GM23338 (cell line): ENCODE measurements around the gene FIBP.

Experiments
- EZH2 ChIP-seq: fragments of 200-600 bp; sonication (generic); IDR thresholded peaks from one replicate; pipeline ENCODE4 v1.8.0; 2017; ENCODE audit warnings: antibody characterized with exemption, mild to moderate bottlenecking, low read depth; ENCODE audit not compliant: unreplicated experiment
- JUNB ChIP-seq: IDR thresholded peaks from one replicate; pipeline ENCODE4 v1.6.1; 2016; ENCODE audit warnings: antibody characterized with exemption; ENCODE audit not compliant: unreplicated experiment
- TF ChIP-seq, protein P1 (sequence below), 2 experiments: fragments of 200-600 bp in 1 of 2; sonication (generic) in 1 of 2; conservative IDR thresholded peaks; 2 replicates each; pipeline versions ENCODE4 v1.5.1 to v1.6.1; 2016 to 2017; ENCODE audit warnings: antibody characterized with exemption in 2 of 2, low read depth in 2 of 2, mild to moderate bottlenecking in 2 of 2, moderate library complexity in 1 of 2

DNA sequence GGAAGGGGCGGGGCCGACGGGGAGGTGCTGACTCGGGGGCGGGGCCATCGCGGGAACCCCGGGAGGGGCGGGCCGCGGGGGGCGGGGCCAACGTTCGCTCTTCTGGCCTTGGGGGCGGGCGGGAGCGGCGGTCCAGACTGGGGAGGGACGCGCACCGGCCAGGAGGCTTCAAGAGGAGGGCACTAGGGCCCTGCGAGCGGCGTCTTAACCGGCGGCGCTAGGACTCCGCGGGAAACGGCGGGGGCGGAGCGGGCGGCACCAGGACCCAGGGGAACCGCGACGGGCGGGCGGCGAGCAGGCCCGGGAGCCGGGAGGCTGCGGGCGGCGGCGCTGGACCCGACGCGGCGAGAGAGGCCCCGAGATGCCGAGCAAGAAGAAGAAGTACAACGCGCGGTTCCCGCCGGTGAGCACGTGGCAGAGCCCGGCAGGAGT lies 30.9 kb upstream of the FIBP start, which contains the start of gene DRAP1:
- TF ChIP-seq EZH2 (no peak), JUNB (no peak)
- TF ChIP-seq, protein P1, sequence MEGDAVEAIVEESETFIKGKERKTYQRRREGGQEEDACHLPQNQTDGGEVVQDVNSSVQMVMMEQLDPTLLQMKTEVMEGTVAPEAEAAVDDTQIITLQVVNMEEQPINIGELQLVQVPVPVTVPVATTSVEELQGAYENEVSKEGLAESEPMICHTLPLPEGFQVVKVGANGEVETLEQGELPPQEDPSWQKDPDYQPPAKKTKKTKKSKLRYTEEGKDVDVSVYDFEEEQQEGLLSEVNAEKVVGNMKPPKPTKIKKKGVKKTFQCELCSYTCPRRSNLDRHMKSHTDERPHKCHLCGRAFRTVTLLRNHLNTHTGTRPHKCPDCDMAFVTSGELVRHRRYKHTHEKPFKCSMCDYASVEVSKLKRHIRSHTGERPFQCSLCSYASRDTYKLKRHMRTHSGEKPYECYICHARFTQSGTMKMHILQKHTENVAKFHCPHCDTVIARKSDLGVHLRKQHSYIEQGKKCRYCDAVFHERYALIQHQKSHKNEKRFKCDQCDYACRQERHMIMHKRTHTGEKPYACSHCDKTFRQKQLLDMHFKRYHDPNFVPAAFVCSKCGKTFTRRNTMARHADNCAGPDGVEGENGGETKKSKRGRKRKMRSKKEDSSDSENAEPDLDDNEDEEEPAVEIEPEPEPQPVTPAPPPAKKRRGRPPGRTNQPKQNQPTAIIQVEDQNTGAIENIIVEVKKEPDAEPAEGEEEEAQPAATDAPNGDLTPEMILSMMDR (conservative IDR thresholded peaks at IDR 0.05; ENCODE audit: low read depth in 2 of 2): no peak
